ENCODE results near the gene PGGT1B.

Gene PGGT1B

DNA sequence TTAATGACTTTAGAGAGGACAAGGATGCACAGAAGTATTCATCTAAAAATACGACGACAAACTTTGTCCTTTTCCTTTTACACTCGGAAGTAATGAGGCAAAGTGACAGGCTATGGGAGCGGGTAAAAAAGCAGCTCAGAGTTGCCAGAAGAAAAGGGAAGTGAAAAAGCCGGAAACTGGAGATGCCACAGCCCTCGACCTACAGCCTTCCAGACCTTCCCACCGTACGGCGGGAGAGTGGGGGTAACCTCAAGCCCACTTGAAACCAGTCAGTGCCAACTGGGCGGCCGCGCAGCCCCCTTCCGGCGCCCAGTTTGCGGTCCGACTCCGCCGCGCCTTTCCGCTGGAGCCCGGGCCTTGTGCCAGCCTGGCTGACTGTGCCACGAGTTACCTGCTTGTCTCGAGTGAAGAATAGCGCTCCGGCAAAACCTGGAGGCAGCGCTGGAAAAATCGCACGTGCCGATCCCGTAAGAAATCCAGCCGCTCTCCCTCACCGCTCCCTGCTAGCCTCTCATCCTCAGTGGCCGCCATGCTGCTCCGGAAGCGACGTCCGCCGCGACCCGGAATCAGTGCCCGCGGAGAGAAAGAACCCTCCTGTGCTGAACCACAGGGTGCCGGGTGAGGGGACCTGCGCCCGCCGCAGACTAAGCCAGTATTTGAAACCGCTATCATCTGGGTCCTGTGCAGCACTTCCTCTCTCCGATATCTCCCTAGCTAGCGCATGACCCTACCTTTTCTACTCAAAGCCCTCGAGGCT lies at the start of gene PGGT1B:
Gene PGGT1B, minus strand, starts transcription at position 557 of the 757 bp plus-strand sequence. Its CDS starts 26 bp downstream, at position 531.
- DNase-seq (ENCODE audit: low read depth in 4 of 4, low spot score in 1 of 4) = peak; percentile 31 to 65 (median 56)

- no peak for DNase-seq (ENCODE audit: low read depth in 4 of 4, low spot score in 1 of 4)
Measured at GRCh38 chr5:115309751-115310370, 47.2 kb upstream of the PGGT1B start.

DNA sequence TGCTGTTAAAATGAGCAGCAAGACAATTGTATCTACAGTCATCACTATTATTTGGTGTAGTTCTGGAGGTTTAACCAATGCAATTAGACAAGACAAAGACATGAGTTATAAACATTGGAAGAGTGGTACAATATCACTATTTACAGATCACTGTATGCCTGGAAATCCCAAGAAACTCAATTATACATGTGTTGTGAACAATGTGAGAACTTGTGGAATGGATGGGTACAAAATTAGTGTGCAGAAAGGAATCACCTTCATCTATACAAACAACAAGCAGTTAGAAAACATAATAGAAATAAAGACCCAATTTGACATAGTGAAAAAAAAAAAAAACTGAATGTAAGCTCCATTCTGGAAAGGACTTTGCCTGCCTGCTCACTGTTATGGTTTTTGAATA lies 46.1 kb upstream of the PGGT1B start:
- no peak for DNase-seq (ENCODE audit: low read depth in 4 of 4, low spot score in 1 of 4)

- DNase-seq (ENCODE audit: low read depth in 4 of 4, low spot score in 1 of 4) = no peak
Measured at GRCh38 chr5:115306011-115306536, 43.4 kb upstream of the PGGT1B start.

DNA sequence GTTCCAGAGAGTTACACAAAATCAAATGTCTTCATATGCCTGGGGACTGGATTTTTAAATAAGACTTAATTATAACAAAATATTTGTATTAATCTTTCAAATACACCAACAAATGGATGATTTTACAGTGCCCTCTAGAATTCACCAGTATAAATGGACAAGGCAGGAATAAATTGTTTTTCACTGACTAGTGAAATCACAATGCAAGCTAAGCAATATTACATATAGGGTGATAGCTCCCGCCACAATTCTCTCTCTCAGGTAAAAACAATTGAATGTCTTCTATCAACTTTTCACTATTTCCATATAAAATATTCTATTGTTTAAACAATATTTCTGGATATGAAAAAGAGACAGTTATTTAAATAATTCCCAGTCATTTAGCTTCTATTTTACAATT lies 41.8 kb upstream of the PGGT1B start:
- DNase-seq (ENCODE audit: low read depth in 4 of 4, low spot score in 1 of 4) = no peak

DNA sequence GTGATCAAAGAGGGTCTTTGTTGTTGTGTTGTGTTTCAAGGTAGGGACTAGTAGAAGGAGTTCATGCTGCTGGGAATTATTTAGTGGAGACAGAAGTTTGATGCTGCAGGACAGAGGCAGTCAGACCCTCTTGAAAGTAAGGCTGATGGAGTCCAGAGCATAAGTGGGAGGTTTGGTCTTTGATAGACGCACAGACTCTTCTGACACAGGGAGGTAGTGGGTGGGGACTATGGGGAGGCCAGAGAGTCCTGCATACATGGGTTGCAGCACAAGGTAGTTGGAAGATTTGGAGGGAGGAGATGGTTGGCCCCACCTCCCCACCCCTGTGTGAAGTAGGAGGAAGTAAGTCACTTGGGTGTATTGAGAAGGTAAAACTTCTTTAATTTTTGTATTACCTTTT lies 36.1 kb upstream of the PGGT1B start:
- DNase-seq (ENCODE audit: low read depth in 4 of 4, low spot score in 1 of 4) = no peak

GRCh38 chr5:115297031-115297430 lies 34.4 kb upstream of the PGGT1B start:
- no peak for DNase-seq (ENCODE audit: low read depth in 4 of 4, low spot score in 1 of 4)

GRCh38 chr5:115296124-115297022 lies 33.7 kb upstream of the PGGT1B start, which contains the start of gene CCDC112:
CCDC112 (minus strand) TSS chr5:115296654; CDS start chr5:115296543, 111 bp downstream.
- peak; percentile 60 to 92 (median 78) for DNase-seq (ENCODE audit: low read depth in 4 of 4, low spot score in 1 of 4)

DNA sequence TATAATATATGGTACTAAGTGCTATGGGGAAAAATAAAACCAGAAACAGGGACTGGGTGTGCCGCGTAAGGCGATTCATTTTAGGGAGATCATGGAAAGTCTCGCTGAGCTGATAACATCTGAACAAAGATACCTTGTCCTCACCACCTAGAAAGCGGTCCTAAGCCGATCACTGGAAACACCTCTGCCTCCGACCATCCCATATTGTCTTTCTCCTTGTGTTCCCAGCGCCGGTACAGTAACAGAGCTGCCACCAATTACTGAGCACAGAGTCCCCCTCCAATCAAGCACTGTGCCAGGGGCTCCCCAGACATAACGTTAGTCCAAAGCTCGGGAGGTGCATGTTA lies 33.1 kb upstream of the PGGT1B start:
- DNase-seq (ENCODE audit: low read depth in 4 of 4, low spot score in 1 of 4) = no peak

GRCh38 chr5:115291397-115291796 lies 28.7 kb upstream of the PGGT1B start:
- DNase-seq (ENCODE audit: low read depth in 4 of 4, low spot score in 1 of 4) = no peak

GRCh38 chr5:115289104-115289503 lies 26.4 kb upstream of the PGGT1B start:
- DNase-seq (ENCODE audit: low read depth in 4 of 4, low spot score in 1 of 4) = no peak

- no peak for DNase-seq (ENCODE audit: low read depth in 4 of 4, low spot score in 1 of 4)
Measured at GRCh38 chr5:115284021-115284420, 21.3 kb upstream of the PGGT1B start.

GRCh38 chr5:115282131-115282530 lies 19.5 kb upstream of the PGGT1B start:
- no peak for DNase-seq (ENCODE audit: low read depth in 4 of 4, low spot score in 1 of 4)

DNA sequence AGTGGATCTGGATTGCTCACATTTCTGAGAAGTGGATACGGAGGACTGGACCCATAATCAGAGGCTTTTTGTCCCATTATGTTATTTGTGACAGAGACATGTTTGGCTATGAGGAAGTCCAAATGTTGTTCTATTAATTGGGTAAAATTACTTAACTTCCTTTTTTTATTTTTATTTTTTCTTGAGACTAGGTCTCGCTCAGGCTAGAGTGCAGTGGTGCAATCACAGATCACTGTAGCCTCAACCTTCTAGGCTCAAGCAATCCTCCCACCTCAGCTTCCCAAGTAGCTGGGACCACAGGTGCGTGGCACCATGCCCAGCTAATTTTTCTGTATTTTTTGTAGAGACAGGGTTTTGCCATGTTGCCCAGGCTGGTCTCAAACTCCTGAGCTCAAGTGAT lies 11.9 kb upstream of the PGGT1B start:
- DNase-seq (ENCODE audit: low read depth in 4 of 4, low spot score in 1 of 4) = no peak

- no peak for DNase-seq (ENCODE audit: low read depth in 4 of 4, low spot score in 1 of 4)
Measured at GRCh38 chr5:115272297-115272958, 9.8 kb upstream of the PGGT1B start.

GRCh38 chr5:115271295-115272050 lies 8.8 kb upstream of the PGGT1B start:
- DNase-seq (ENCODE audit: low read depth in 4 of 4, low spot score in 1 of 4) = no peak

DNA sequence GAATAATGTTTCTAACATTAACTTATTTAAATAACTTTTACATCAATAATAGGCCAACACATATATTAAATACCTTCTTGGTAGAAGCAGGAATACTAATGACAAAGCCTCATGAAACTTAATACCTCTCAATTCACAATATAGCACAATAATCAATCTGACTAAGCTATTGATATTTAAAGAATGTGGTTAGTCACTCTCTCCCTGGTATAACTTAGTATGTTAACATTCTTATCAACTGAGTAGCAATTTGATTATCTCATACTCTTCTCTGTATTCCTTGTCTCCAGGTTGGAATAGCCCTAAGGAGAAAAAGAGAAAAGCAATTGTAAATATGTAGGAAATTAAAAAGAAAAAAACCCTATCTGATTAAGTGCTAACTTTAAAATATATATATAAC lies 4.9 kb upstream of the PGGT1B start:
- no peak for DNase-seq (ENCODE audit: low read depth in 4 of 4, low spot score in 1 of 4)

DNA sequence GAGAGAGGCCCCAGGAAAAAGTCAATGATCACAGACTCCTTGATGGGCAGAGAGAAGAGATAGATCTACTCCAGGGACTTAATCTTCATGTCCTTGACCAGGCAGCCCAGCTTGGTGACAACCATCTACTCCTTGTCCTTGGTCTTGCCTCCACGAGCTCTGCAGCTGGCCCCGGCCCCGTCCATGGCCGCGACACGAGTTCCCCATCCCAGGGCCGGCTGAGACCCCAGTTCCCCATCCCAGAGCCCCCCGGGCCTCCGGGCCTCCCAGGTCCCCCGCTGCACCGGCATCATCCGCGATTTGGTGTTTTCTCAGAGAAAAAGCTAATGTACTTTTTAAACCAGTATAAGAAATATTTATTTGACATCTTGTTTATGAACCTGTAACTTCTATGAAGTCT lies 2.5 kb upstream of the PGGT1B start:
- no peak for DNase-seq (ENCODE audit: low read depth in 4 of 4, low spot score in 1 of 4)

DNA sequence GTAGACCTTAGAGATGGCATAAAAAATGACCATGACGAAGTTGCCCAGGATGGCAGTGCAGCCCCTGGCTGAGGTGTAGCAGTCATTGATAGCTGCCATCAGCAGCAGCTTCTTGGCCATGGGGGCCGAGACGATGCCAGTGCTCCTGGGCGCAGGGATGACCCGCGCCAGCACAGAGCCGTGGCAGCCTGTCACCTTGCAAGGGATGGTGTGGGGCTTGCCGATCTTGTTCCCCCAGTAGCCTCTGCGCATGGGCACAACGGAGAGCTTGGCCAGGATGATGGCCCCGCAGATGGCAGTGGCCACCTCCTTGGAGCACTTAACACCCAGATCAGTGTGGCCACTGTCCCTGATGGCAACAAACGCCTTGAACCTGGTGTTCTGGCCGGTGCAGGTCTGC lies 2.1 kb upstream of the PGGT1B start:
- no peak for DNase-seq (ENCODE audit: low read depth in 4 of 4, low spot score in 1 of 4)

DNA sequence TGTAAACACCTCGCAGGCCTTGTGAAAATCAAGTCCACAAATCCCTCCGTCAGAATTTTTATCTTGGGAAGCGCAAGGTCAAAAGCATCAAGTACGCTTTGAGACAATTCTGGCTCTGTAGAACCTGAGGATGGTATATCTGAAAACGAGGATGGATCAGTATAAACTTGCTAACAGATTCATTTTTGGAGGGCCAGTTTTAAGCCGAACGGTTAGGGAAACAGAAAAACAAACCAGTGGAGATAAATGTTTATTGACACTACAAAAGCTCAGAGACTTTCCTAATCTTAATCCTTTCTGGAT lies 352 bp upstream of the PGGT1B start:
- no peak for DNase-seq (ENCODE audit: low read depth in 4 of 4, low spot score in 1 of 4)

- DNase-seq (ENCODE audit: low read depth in 4 of 4, low spot score in 1 of 4) = no peak
Measured at GRCh38 chr5:115262011-115262320, 711 bp downstream of the PGGT1B start.

All from stimulated activated CD4-positive, alpha-beta T cell treated with anti-CD3 and anti-CD28 coated beads, Interleukin-1b, Interleukin-23, amount 100 ng/mL, for 24 hours (primary cell).